Pancreas (tissue), 10 donors: Measurements from ENCODE around the gene DNAJC30. TPM values are rescaled to one million over a fixed set of nuclear protein-coding genes. Genes with fewer than 3 reads are reported as not detected.

ENCODE experiments used
- ATAC-seq, 4 donors: fragments of 200-7000 bp; cut with Tn5 transposase; one replicate each; pipeline versions ENCODE4 v1.8.0 to v1.9.1; 2020; ENCODE audit warnings: mild to moderate bottlenecking in 4 of 4, moderate library complexity in 4 of 4
- DNase-seq, 6 donors: peaks; one replicate each; pipeline ENCODE4 v3.0.0-alpha.2; 2020
- FAIRE-seq: peaks from 2 replicates; lab custom pipeline; 2012; peaks lifted over from hg19 to GRCh38; lab: Jason Lieb, UNC
- H3K27ac ChIP-seq, 4 donors: fragments of 200-600 bp; sonication (generic); 1 replicate in 3 of 4; 2 replicates in 1 of 4; pipeline versions ENCODE4 v1.5.0 to v1.8.0; 2020
- H3K27me3 ChIP-seq, 4 donors: fragments of 200-600 bp; one replicate each; pipeline ENCODE4 v1.8.0; 2021
- H3K36me3 ChIP-seq, 3 donors: fragments of 200-600 bp; sonication (generic) in 1 of 3; one replicate each; pipeline versions ENCODE4 v1.5.0 to v1.8.0; 2020 to 2021
- H3K4me1 ChIP-seq, 3 donors: fragments of 200-600 bp; one replicate each; pipeline ENCODE4 v1.8.0; 2021
- H3K4me3 ChIP-seq, 4 donors: fragments of 200-600 bp; sonication (generic) in 2 of 4; one replicate each; pipeline versions ENCODE4 v1.5.0 to v1.8.0; 2020 to 2021
- H3K9me3 ChIP-seq, 4 donors: fragments of 200-600 bp; one replicate each; pipeline ENCODE4 v1.8.0; 2021
- WGBS, 2 donors: extraction: QIAGEN DNeasy Blood & Tissue Kit; methylation state at CpG; one replicate each; pipeline ENCODE4 v1.1.7; 2013; 5-methylcytosine and 5-hydroxymethylcytosine counted together
- intact Hi-C, 3 donors: fragments of 100-400 bp; cut with DNase I; formaldehyde crosslinking; loops; one replicate each; pipeline versions ENCODE4 v1.11.1 to v1.14.2; 2022
- polyA plus RNA-seq, 2 donors: library from polyadenylated mRNA; stranded (reverse); fragments of 200-250 nt; gene quantifications; one replicate each; pipeline ENCODE4 v1.2.3, GENCODE V29; 2013
- total RNA-seq, 6 donors: library from RNA; stranded (reverse); fragmentation: NEBNext Ultra II Directional in 4 of 6; extraction: Animal tissue kit (Norgen Biotek cat#: 25700) in 4 of 6; gene quantifications; one replicate each; pipeline versions ENCODE4 v1.2.1 to v1.2.4, GENCODE V29; 2021 to 2023
- TF ChIP-seq, protein P1 (sequence below), 4 donors: fragments of 200-600 bp; sonication (generic) in 3 of 4; IDR thresholded peaks; one replicate each; pipeline versions ENCODE4 v1.5.0 to v1.8.0; 2021; ENCODE audit warnings: antibody characterized with exemption in 4 of 4
- donor health status: healthy with polysubstance abuse.
- donor health status: DM: no; HTN: no; CAD: no; lungs with moderate emphysema.
- donor health status: DM: no; HTN: no; CAD: no.
- donor health status: control.
- donor health status: control.
- donor health status: Bipolar disorder and iron deficiency.
- donor health status: DM: yes; HTN: yes; CAD: no.
- donor health status: DM: no; HTN: no; CAD: no.
- donor health status: DM: no; HTN: no; CAD: no.
- donor health status: DM: yes; HTN: yes; CAD: no.

DNAJC30 gene
- total and polyA plus RNA-seq, 8 donors: 4.1 to 8.2 (median 5.6) TPM

DNA sequence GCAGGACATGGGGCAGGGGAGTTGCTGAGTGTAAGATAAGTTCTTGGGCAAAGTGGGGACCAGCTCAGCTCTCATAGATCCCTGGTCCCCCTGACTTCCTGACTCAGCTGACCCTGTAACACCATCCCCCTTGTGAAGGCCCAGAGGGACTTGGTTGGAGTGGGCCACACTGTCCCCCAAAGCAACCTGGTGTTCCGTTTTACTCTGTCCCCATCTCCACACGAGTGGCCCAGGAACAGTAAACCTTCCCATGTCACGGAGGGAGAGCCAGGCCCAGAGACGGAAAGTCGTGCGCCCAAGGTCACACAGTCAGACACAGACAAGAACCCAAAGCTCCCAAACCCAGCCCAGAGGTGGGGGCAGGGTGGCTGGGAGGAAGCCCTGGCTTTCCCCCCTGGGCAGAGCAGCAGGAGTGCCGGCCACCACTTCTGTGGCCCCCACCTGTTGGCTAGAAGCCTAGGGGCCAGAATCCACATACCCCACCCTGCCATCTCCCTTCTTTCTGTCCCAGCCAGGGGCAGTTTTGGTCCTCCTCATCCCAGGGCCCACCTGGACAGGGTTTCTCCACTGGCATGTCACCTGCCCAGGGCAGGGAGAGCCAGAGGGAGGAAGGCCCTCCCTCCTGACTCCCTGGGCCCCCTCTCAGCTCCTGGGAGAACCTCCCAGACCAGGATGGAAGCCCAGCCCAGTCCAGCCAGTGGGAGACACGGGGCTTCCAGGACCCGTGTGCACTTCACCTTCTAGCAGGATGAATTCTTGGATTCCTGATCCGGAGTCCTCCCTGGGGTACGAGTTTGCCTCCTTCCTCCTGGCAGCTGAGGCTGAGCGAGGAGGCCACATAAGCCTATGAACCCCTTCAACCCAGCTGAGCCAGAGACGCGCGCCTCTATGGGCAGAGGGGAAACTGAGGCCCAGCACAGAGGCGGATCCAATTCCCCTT, 36.2 kb downstream of the DNAJC30 start:
- Histone ChIP-seq H3K36me3 (no peaks in the 10 kb centered on the region), H3K27me3 (no peaks in the 10 kb centered on the region), H3K4me3 (peak overlapping the region in 2 of 4 donors; percentile 43 to 55), H3K27ac (no peak overlapping the region), H3K9me3 (no peaks in the 10 kb centered on the region), H3K4me1 (no peaks in the 10 kb centered on the region)
- TF ChIP-seq, protein P1, sequence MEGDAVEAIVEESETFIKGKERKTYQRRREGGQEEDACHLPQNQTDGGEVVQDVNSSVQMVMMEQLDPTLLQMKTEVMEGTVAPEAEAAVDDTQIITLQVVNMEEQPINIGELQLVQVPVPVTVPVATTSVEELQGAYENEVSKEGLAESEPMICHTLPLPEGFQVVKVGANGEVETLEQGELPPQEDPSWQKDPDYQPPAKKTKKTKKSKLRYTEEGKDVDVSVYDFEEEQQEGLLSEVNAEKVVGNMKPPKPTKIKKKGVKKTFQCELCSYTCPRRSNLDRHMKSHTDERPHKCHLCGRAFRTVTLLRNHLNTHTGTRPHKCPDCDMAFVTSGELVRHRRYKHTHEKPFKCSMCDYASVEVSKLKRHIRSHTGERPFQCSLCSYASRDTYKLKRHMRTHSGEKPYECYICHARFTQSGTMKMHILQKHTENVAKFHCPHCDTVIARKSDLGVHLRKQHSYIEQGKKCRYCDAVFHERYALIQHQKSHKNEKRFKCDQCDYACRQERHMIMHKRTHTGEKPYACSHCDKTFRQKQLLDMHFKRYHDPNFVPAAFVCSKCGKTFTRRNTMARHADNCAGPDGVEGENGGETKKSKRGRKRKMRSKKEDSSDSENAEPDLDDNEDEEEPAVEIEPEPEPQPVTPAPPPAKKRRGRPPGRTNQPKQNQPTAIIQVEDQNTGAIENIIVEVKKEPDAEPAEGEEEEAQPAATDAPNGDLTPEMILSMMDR (IDR thresholded peaks at IDR 0.05): no peak
- DNase-seq (no peak), ATAC-seq (no peak), FAIRE-seq (no peak)
- 58 to 59% methylated on average over 14 to 16 of the region's 16 CpGs for WGBS, 2 donors
- intact Hi-C loops: no loop called here

DNA sequence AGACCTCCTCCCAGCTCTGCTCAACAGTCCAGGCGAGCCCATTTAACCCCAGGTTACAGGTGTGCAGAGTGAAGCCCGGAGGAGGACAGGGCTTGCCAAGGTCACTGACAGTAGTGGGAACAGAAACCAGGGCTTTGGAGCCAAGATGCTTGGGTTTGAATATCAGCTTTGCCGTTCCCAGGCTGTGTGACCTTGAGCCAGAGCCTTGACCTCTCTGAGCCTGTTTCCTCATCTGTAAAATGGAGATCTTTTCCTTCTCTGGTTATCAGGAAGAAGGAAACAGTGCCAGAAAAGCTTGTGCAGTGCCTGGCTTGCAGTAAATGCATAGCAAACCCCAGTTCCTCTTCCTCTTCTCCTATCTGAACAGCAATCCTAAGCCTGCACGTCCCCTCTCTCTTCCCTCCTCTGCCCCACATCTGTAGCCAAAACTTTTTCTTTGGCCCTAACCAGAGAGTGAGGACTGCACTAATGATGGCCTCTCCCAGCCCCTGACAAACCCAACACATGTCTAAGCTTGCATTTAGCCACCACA, 37.5 kb downstream of the DNAJC30 start:
- ATAC-seq (peak in 1 of 4 donors; percentile 16), DNase-seq (no peak), FAIRE-seq (no peak)
- no peaks in the 10 kb centered on the region for H3K9me3 ChIP-seq
- intact Hi-C loops: no loop called here
- no peaks in the 10 kb centered on the region for H3K36me3 ChIP-seq
- no peaks in the 10 kb centered on the region for H3K27me3 ChIP-seq
- TF ChIP-seq, protein P1 (IDR thresholded peaks at IDR 0.05): no peak
- WGBS, 2 donors: 16 to 29% methylated on average over 4 of the region's 4 CpGs
- H3K4me3 ChIP-seq: no peak overlapping the region
- no peaks in the 10 kb centered on the region for H3K4me1 ChIP-seq
- H3K27ac ChIP-seq: no peak overlapping the region

DNA sequence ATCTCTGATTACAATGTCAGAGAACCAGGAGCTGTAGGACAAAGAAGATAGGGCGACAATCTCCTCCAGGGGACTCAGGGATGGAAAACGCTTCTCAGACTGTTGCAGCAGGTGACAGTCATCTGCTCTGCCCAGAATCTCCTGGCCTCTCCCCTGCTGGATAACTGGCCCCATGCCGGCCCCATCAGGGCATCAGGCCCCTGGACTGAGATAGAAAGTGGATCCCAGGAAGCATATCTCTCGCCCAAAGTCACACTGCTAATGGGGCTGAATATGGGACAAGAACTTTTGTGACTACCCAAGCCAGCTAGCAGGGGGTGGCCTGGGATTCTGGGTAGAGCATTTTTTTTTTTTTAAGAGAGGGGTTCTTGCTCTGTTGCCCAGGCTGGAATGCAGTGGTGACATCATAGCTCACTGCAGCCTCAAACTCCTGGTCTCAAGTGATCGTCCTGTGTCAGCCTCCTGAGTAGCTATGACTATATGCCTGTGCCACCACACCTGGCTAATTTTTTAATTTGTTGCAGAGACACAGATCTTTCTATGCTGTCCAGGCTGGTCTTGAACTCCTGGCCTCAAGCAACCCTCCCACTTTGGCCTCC, 38.5 kb downstream of the DNAJC30 start:
- Histone ChIP-seq H3K4me1 (no peaks in the 10 kb centered on the region), H3K27ac (no peak overlapping the region), H3K36me3 (no peaks in the 10 kb centered on the region), H3K9me3 (no peaks in the 10 kb centered on the region), H3K4me3 (no peak overlapping the region), H3K27me3 (no peaks in the 10 kb centered on the region)
- intact Hi-C loops: no loop called here
- DNase-seq: no peak
- TF ChIP-seq, protein P1 (IDR thresholded peaks at IDR 0.05): no peak
- 78 to 80% methylated on average over 5 of the region's 5 CpGs for WGBS, 2 donors
- no peak for FAIRE-seq
- ATAC-seq: no peak

DNA sequence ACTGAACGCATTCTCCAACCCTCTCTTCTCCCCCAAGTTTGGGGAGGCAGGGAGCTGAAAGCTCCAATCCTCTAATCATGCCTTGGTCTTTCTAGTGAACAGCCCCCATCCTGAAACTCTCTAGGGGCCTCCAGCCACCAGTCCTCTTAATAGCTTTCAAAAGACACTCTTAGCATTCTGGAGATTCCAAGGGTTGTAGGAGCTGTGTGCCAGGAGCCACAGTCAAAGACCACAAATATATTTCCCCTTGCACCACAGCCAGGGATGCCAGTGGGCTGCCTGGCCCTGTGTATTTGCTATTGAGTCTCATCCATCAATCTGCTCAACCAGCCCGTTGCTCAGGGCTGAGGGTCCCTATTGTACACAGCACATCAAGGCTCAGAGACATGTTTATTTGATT, 40.4 kb downstream of the DNAJC30 start:
- H3K4me3 ChIP-seq: no peak overlapping the region
- FAIRE-seq (no peak), ATAC-seq (no peak), DNase-seq (no peak)
- no peaks in the 10 kb centered on the region for H3K4me1 ChIP-seq
- intact Hi-C loops: no loop called here
- WGBS, 2 donors: 40 to 53% methylated on average over 2 of the region's 2 CpGs
- TF ChIP-seq, protein P1 (IDR thresholded peaks at IDR 0.05): no peak
- H3K36me3 ChIP-seq: no peaks in the 10 kb centered on the region
- H3K27me3 ChIP-seq: no peaks in the 10 kb centered on the region
- H3K9me3 ChIP-seq: no peaks in the 10 kb centered on the region
- no peak overlapping the region for H3K27ac ChIP-seq
